Colonic mucosa (tissue), 4 donors: ENCODE data around the gene RAB28. TPM values are rescaled to one million over a fixed set of nuclear protein-coding genes. Genes with fewer than 3 reads are reported as not detected.

ENCODE experiments used
- DNase-seq: peaks from one replicate; pipeline ENCODE4 v3.0.0-alpha.2; 2020
- H3K27ac ChIP-seq: fragments of 200-600 bp; one replicate; pipeline ENCODE4 v1.8.0; 2021
- H3K27me3 ChIP-seq: fragments of 200-600 bp; one replicate; pipeline ENCODE4 v1.8.0; 2021
- H3K36me3 ChIP-seq: fragments of 200-600 bp; one replicate; pipeline ENCODE4 v1.8.0; 2021
- H3K4me1 ChIP-seq: fragments of 200-600 bp; one replicate; pipeline ENCODE4 v1.8.0; 2021; ENCODE audit warnings: mild to moderate bottlenecking
- H3K4me3 ChIP-seq: fragments of 200-600 bp; one replicate; pipeline ENCODE4 v1.8.0; 2021
- H3K9ac ChIP-seq, 2 donors: one replicate each; pipeline ENCODE4 v1.7.0; 2013; ENCODE audit warnings: control low read depth in 2 of 2, low read depth in 2 of 2, low read length in 2 of 2
- H3K9me3 ChIP-seq: fragments of 200-600 bp; one replicate; pipeline ENCODE4 v1.8.0; 2021
- intact Hi-C: fragments of 100-400 bp; cut with DNase I; formaldehyde crosslinking; loops from one replicate; pipeline ENCODE4 v1.14.1; 2022
- total RNA-seq, 2 donors: library from RNA; stranded (reverse); fragmentation: NEBNext Ultra II Directional in 1 of 2; extraction: Animal tissue kit (Norgen Biotek cat#: 25700) in 1 of 2; gene quantifications; one replicate each; pipeline ENCODE4 v1.2.1, GENCODE V29; 2021
- TF ChIP-seq, protein P1 (sequence below): fragments of 200-600 bp; IDR thresholded peaks from one replicate; pipeline ENCODE4 v1.8.0; 2022; ENCODE audit warnings: antibody characterized with exemption, mild to moderate bottlenecking
- donor health status: healthy.
- donor health status: DM: no; HTN: no; CAD: no.
- donor health status: DM: no; HTN: no; CAD: no.

The RAB28 gene
- total RNA-seq, 2 donors from 2014 or later, result 13.0 to 13.3 TPM

DNA sequence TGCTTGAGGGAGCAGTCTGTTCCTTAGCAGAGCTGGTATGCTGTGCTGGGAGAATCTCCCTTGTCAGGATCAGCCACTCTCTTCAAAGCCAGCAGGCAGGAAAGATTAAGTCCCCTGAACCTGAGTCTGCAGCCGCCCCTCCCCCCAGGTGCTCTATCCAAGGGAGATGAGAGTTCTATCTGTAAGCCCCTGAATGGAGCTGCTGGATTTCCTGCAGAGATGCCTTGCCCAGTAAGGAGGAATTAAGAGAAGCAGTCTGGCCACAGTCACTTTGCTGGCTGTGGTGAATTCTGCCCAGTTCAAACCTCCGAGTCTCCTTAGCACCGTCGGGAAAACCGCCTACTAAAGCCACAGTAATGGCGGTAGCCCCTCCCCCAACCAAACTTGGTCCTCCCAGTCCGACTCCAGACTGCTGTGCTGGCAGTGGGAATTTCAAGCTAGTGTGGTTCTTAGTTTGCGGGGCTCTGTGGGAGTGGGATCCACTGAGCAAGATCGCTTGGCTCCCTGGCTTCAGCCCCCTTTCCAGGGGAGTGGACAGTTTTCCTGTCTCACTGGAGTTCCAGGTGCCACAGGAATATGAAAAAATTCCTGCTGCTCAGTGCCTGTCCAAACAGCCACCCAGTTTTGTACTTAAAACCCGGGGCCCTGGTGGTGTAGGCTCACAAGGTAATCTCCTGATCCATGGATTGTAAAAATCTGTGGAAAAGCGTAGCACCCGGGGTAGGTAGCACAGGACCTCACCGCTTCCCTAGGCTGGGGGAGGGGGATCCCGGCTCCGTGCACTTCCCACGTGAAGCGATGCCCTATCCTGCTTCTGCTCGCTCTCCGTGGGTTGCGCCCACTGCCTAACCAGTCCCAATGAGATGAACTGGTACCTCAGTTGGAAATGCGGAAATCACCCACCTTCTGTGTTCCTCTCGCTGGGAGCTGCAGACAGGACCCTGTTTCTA is 38.0 kb downstream of the RAB28 start:
- Histone ChIP-seq H3K36me3 (no peaks in the 10 kb centered on the region), H3K9me3 (no peaks in the 10 kb centered on the region), H3K4me3 (no peak overlapping the region), H3K27me3 (no peaks in the 10 kb centered on the region), H3K9ac (no peak overlapping the region), H3K27ac (no peak overlapping the region), H3K4me1 (no peaks in the 10 kb centered on the region)
- intact Hi-C loops, result no loop called here
- no peak for DNase-seq
- TF ChIP-seq, protein P1, sequence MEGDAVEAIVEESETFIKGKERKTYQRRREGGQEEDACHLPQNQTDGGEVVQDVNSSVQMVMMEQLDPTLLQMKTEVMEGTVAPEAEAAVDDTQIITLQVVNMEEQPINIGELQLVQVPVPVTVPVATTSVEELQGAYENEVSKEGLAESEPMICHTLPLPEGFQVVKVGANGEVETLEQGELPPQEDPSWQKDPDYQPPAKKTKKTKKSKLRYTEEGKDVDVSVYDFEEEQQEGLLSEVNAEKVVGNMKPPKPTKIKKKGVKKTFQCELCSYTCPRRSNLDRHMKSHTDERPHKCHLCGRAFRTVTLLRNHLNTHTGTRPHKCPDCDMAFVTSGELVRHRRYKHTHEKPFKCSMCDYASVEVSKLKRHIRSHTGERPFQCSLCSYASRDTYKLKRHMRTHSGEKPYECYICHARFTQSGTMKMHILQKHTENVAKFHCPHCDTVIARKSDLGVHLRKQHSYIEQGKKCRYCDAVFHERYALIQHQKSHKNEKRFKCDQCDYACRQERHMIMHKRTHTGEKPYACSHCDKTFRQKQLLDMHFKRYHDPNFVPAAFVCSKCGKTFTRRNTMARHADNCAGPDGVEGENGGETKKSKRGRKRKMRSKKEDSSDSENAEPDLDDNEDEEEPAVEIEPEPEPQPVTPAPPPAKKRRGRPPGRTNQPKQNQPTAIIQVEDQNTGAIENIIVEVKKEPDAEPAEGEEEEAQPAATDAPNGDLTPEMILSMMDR, result no peak

DNA sequence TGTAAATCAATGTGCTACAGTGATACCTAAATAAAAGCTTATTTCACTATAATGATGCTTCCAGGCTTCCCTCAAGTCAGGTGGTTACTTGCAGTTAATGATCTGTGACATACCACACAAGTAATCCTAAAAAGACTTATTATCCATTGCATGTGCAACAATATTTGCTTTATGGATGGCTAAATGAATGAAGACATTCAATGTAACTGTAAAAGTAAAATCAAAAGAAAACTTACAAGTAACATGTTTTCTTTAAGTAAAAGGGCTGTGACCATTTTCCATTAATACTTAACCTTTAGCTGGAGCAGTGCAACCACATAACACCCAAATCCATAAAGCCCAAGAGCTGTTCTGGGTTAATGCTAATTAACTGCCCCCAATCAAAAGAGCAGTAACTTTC is 42.6 kb downstream of the RAB28 start:
- Histone ChIP-seq H3K9ac (no peak overlapping the region), H3K9me3 (no peaks in the 10 kb centered on the region), H3K4me3 (no peak overlapping the region), H3K27ac (no peak overlapping the region), H3K4me1 (no peaks in the 10 kb centered on the region), H3K27me3 (no peaks in the 10 kb centered on the region), H3K36me3 (no peaks in the 10 kb centered on the region)
- no peak for DNase-seq
- intact Hi-C loops, result no loop called here
- TF ChIP-seq, protein P1, result no peak

DNA sequence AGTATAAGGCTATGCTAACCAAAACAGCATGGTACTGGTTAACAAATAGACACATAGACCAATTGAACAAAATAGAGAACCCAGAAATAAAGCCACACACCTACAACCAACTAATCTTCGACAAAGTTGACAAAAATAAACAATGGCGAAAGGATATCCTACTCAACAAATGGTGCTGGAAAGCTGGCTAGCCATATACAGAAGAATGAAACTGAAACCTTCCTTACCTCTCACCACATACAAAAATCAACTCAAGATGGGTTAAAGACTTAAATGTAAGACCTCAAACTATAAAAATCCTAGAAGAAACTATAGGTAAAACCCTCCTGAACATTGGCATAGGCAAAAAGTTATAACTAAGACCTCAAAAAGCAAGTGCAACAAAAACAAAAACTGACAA is 47.2 kb downstream of the RAB28 start:
- intact Hi-C loops, result no loop called here
- TF ChIP-seq, protein P1, result no peak
- no peaks in the 10 kb centered on the region for H3K36me3 ChIP-seq
- no peaks in the 10 kb centered on the region for H3K4me1 ChIP-seq
- DNase-seq, result no peak
- H3K9me3 ChIP-seq, result no peaks in the 10 kb centered on the region
- H3K27ac ChIP-seq, result no peak overlapping the region
- H3K27me3 ChIP-seq, result no peaks in the 10 kb centered on the region
- H3K4me3 ChIP-seq, result no peak overlapping the region
- H3K9ac ChIP-seq, result no peak overlapping the region

DNA sequence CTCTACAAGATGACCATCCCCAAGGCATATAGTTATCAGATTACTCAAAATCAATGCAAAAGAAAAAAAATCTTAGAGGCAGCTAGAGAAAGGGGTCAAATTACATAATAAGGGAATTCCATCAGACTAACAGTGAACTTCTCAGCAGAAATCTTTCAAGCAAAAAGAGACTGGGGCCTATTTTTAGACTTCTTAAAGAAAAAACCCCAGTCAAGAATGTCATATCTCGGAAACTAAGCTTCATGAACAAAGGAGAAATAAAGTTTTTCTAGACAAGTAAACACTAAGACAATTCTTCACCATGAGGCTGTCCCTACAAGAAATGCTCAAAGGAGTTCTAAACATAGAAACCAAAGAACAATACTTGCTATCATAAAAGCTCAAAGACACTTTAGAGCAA is 51.7 kb downstream of the RAB28 start:
- TF ChIP-seq, protein P1, result no peak
- DNase-seq, result no peak
- Histone ChIP-seq H3K9me3 (no peaks in the 10 kb centered on the region), H3K4me1 (no peaks in the 10 kb centered on the region), H3K27me3 (no peaks in the 10 kb centered on the region), H3K4me3 (no peak overlapping the region), H3K36me3 (no peaks in the 10 kb centered on the region), H3K27ac (no peak overlapping the region), H3K9ac (no peak overlapping the region)
- intact Hi-C loops, result no loop called here

DNA sequence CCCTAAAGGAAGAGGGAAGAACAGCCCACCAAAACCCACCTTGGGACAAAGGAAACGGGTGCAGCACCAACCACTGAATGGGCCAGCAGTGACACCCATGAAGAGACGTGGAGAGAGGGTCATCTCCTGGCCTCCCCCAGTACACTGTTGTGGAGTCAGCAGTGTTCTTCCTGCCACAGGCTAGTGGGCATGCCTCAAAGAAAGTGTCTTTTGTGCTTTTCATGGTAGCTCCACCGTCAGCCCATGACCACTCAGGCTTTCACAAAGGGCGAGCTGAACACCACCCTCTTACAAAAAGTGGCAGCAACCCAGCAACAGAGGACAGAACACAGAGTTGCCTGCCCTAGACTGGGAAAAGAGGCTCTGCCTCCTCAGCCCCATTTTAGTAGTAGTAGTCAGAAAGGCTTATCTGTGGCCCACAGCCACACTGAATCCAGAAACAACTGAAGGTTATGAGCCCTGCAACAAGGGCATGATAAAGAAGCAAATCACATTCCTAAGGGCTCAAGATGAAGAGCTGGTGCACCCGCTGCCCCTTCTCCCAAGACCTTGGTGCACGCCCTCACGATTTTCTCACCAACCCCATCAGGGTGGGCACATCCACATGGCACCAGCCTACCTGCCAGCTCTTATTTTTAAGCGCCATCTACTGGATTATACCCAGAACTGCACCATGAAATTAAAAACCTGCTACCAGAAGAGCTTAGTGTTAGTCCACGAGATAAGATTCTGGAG is 53.1 kb downstream of the RAB28 start:
- H3K9ac ChIP-seq, result no peak overlapping the region
- H3K9me3 ChIP-seq, result no peaks in the 10 kb centered on the region
- no peaks in the 10 kb centered on the region for H3K4me1 ChIP-seq
- no peaks in the 10 kb centered on the region for H3K27me3 ChIP-seq
- no peak overlapping the region for H3K4me3 ChIP-seq
- no peaks in the 10 kb centered on the region for H3K36me3 ChIP-seq
- TF ChIP-seq, protein P1, result peak; percentile 22
- intact Hi-C loops, result no loop called here
- DNase-seq, result no peak
- H3K27ac ChIP-seq, result no peak overlapping the region
